ENCODE measurements around the gene ZNF839.

- TF ChIP-seq POLR2AphosphoS5 (IDR thresholded peaks at IDR 0.05), result no peak
- TF ChIP-seq EP300 (IDR thresholded peaks at IDR 0.05), result no peak
- no peak for TF ChIP-seq CTCF (IDR thresholded peaks at IDR 0.05)
- TF ChIP-seq POLR2A (IDR thresholded peaks at IDR 0.05; ENCODE audit: low read depth), result no peak
These were observed 55.6 kb downstream of the ZNF839 start for GRCh38 chr14:102375119-102375518.
